NB4 (cell line): Measurements from ENCODE around the gene ASAP3.
"Not testable (repeated sequence)": the region's sequence is repeated elsewhere in the genome, so short reads cannot be mapped to it uniquely, and the experiment has no call there.

Experiments
- DNase-seq: peaks from one replicate; pipeline ENCODE4 v3.0.0; 2010; ENCODE audit warnings: low read depth
- H3K4me3 ChIP-seq: one replicate; pipeline ENCODE4 v1.5.1; 2011; ENCODE audit warnings: mild to moderate bottlenecking, low read depth, low read length, moderate library complexity
- CTCF ChIP-seq: IDR thresholded peaks from one replicate; pipeline ENCODE4 v1.5.1; 2012; ENCODE audit warnings: low read depth, low read length
- MAX ChIP-seq: IDR thresholded peaks from 2 replicates; pipeline ENCODE4 v1.6.1; 2011; ENCODE audit warnings: low read depth, low read length
- MYC ChIP-seq: IDR thresholded peaks from 2 replicates; pipeline ENCODE4 v1.6.1; 2011; ENCODE audit warnings: low read depth, low read length
- POLR2A ChIP-seq: IDR thresholded peaks from 2 replicates; pipeline ENCODE4 v1.6.1; 2011; ENCODE audit warnings: mild to moderate bottlenecking; ENCODE audit not compliant: insufficient read length; ENCODE audit errors: extremely low read depth

Gene ASAP3

GRCh38 chr1:23384312-23385058 is 99.5 kb downstream of the ASAP3 start:
- DNase-seq = no peak
- no peak overlapping the region for H3K4me3 ChIP-seq
- TF ChIP-seq MYC = no peak
- no peak for TF ChIP-seq CTCF
- TF ChIP-seq POLR2A = no peak
- TF ChIP-seq MAX = no peak

- DNase-seq = no peak
- no peak for TF ChIP-seq CTCF
Observed at GRCh38 chr1:23383577-23384311, 100.2 kb downstream of the ASAP3 start.

DNA sequence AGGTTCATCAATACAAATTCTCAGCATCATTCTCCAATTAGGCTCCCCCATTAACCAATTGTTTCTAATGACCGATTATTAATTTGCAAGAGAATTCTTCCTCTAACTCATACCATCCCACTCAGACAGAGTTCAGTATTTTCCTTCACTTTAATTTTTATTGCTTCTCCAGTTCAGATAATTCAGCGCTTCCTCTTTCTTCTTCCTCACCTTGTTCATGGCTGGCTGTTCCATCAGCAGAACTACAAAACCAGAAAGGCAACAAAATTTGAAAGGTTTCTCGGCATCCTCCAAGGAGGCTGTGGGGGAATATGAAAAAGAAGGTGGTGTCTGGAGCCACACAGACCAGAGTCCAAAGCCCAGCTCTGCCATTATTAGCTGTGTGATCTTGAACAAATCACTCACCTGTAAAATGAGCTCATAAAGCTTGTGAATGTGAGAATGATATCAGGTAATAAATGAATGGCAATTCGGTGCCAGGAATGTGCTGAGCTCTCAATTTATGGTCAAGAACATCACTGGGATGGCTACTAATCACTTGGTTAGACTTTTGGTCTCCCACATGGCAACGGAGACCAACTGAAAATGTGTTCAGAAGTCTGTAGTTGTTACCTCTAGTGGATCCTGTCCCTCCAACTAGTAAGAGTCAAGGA is 102.6 kb downstream of the ASAP3 start:
- DNase-seq = no peak
- TF ChIP-seq MAX (no peak), CTCF (no peak), MYC (no peak), POLR2A (no peak)
- no peak overlapping the region for H3K4me3 ChIP-seq

More at GRCh38 chr1:23383577-23384311, 100.2 kb downstream of the ASAP3 start:
- H3K4me3 ChIP-seq = no peak overlapping the region

DNA sequence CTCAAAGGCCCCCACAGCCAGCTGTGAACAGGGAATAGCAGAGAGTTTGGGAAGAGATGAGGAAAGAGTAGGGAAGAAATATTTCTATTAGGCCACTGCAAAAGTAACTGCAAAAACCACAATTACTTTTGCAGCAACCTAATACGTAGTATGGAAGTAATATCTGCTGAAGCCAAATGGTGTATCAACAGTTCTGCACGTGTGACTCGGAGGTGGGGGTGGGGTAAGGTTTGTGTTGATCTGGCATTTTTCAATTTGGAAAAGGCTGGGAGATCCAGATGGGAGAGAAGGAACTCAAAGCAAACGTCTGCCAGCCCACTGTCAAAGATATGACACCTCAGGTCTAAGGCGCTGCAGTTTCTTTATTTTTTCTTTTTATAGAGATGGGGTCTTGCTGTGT is 103.3 kb downstream of the ASAP3 start:
- no peak for DNase-seq
- H3K4me3 ChIP-seq = no peak overlapping the region
- TF ChIP-seq MAX (no peak), CTCF (no peak), POLR2A (no peak), MYC (no peak)

- DNase-seq = not testable (repeated sequence)
Observed at GRCh38 chr1:23380236-23380635, 103.7 kb downstream of the ASAP3 start.

More at GRCh38 chr1:23380236-23380635, 103.7 kb downstream of the ASAP3 start:
- not testable (repeated sequence) for H3K4me3 ChIP-seq
